ENCODE results near the gene TSPO2. TPM values are rescaled to one million over a fixed set of nuclear protein-coding genes. Genes with fewer than 3 reads are reported as not detected.

Gene TSPO2
- total and polyA plus RNA-seq, 2 of the 4 experiments (the other 2 are of a cell fraction) = not detected

GRCh38 chr6:41028561-41029412, 13.5 kb upstream of the TSPO2 start:
- Histone ChIP-seq H3K27ac (ENCODE audit: insufficient read depth, low read length) (no peak overlapping the region), H3K23ac (ENCODE audit: low read depth, low read length) (peak overlapping the region; percentile 46; the same call in 1 of the 2 replicates), H3K27me3 (ENCODE audit: control insufficient read depth, insufficient read depth, low read length) (peaks cover 8% of the 10 kb centered on the region; the same call in 1 of the 2 replicates), H3K18ac (ENCODE audit: low read depth, low read length) (no peak overlapping the region), H2BK15ac (ENCODE audit: low read depth, low read length) (no peak overlapping the region), H2AK5ac (ENCODE audit: low read depth, low read length) (no peak overlapping the region), H3K56ac (ENCODE audit: extremely low read depth, insufficient read depth, low read length) (no peak overlapping the region), H2BK5ac (ENCODE audit: low read depth, low read length, poor library complexity, severe bottlenecking) (no peak overlapping the region), H3K4me1 (ENCODE audit: control insufficient read depth, insufficient read depth, low read length) (peaks cover 4% of the 10 kb centered on the region; the same call in 1 of the 2 replicates), H3K4ac (ENCODE audit: low read depth, low read length) (peak overlapping the region; percentile 72; the same call in 1 of the 2 replicates), H3K14ac (replicated peaks; ENCODE audit: low read depth, low read length) (no peak overlapping the region), H2AFZ (replicated peaks; ENCODE audit: low read length, poor library complexity) (peak overlapping the region; percentile 96), H4K91ac (ENCODE audit: insufficient read depth, low read depth, low read length) (0 out of 2 replicates have a peak overlapping the region, but pooled peaks have one; percentile 0), H4K5ac (ENCODE audit: low read depth, low read length) (peak overlapping the region; percentile 82), H2BK20ac (ENCODE audit: low read depth, low read length) (no peak overlapping the region), H4K20me1 (ENCODE audit: insufficient read depth, low read length) (no peaks in the 10 kb centered on the region), H2BK120ac (ENCODE audit: low read depth, low read length) (peak overlapping the region; percentile 71; the same call in 1 of the 2 replicates), H3K36me3 (ENCODE audit: control insufficient read depth, insufficient read depth, low read length) (no peaks in the 10 kb centered on the region), H3K4me3 (ENCODE audit: insufficient read depth, low read depth, low read length) (peak overlapping the region; percentile 40), H3K9me3 (ENCODE audit: control insufficient read depth, insufficient read depth, low read length) (no peaks in the 10 kb centered on the region), H3K9ac (ENCODE audit: low read depth, low read length) (peak overlapping the region; percentile 71; the same call in 1 of the 2 replicates), H2AK9ac (replicated peaks; ENCODE audit: low read depth, low read length, poor library complexity) (peak overlapping the region; percentile 10), H3K79me1 (ENCODE audit: low read depth in 1 of 2, low read length in 2 of 2) (no peaks in the 10 kb centered on the region), H3K9me1 (ENCODE audit: insufficient read depth, low read length) (no peaks in the 10 kb centered on the region), H4K8ac (ENCODE audit: low read depth in 2 of 2, low read length in 2 of 2) (peak overlapping the region; percentile 93 to 96), H3K4me2 (ENCODE audit: low read depth, low read length) (peak overlapping the region; percentile 83)
- POLR2A ChIA-PET (ENCODE audit: unreplicated experiment) = interaction anchor here (0.5 kb wide), 1 partner anchor 1099 kb away, joined by 7 read pairs; no protein-coding TSS in a partner anchor
- in situ Hi-C loops (cut with MboI; ENCODE audit: low sequenced_read_pairs) (loop anchor here (10.0 to 25.0 kb wide), 3 partner anchors 474 to 1666 kb away; no protein-coding TSS in a partner anchor), intact Hi-C loops (cut with micrococcal nuclease) (loop anchor here (1.0 to 10.0 kb wide), 6 partner anchors 22 to 1684 kb away; no protein-coding TSS in a partner anchor), dilution Hi-C loops (cut with HindIII; ENCODE audit: low sequenced_read_pairs, unreplicated experiment) (no loop called here)
- CTCF ChIA-PET = interaction anchor here (0.6 to 2.5 kb wide), 11 partner anchors 10 to 163 kb away, joined by 3 to 24 read pairs (median 4); partner anchors contain the start of gene TSPO2
- TF ChIP-seq USF2 (IDR thresholded peaks at IDR 0.05; ENCODE audit: low read depth, low read length) (no peak), RAD21 (IDR thresholded peaks at IDR 0.05; ENCODE audit: low read length) (no peak), CEBPB (IDR thresholded peaks at IDR 0.05; ENCODE audit: low read depth, low read length) (no peak), CHD1 (IDR thresholded peaks at IDR 0.05; ENCODE audit: low read depth, low read length) (no peak), MXI1 (IDR thresholded peaks at IDR 0.05; ENCODE audit: borderline replicate concordance, low read depth, low read length) (no peak), POLR2A (IDR thresholded peaks at IDR 0.05; ENCODE audit: low read depth, low read length) (no peak), FOS (IDR thresholded peaks at IDR 0.05; ENCODE audit: low read depth, low read length) (no peak), CTCF (conservative IDR thresholded peaks at IDR 0.05; ENCODE audit: low read depth, low read length) (no peak), RCOR1 (IDR thresholded peaks at IDR 0.05; ENCODE audit: insufficient replicate concordance, low read length) (no peak)
- no peak; the same call in 1 of the 2 replicates for ATAC-seq (ENCODE audit: low read depth)
- WGBS, 2 experiments (ENCODE audit: extremely low coverage in 2 of 2, insufficient read length in 1 of 2) = 58% methylated on average over 4 of the region's 13 CpGs; no CpG with 5 or more reads in 1 of the 2 experiments
- DNase-seq = no peak
- BruUV-seq (replicated peaks) = no TSS peak
